Right cardiac atrium (tissue), 5 donors: ENCODE measurements around the gene CDK14. TPM values are rescaled to one million over a fixed set of nuclear protein-coding genes. Genes with fewer than 3 reads are reported as not detected.
A peak's percentile ranks its signal among the peaks of the same experiment; 100 is the strongest.

Experiments
- ATAC-seq, 2 donors: fragments of 200-7000 bp; cut with Tn5 transposase; one replicate each; pipeline versions ENCODE4 v1.8.0 to v1.9.1; 2020; ENCODE audit warnings: moderate library complexity in 2 of 2, mild to moderate bottlenecking in 1 of 2
- DNase-seq, 3 donors: peaks; one replicate each; pipeline ENCODE4 v3.0.0-alpha.2; 2020
- H3K27ac ChIP-seq: one replicate; pipeline ENCODE4 v1.5.1; 2013; ENCODE audit warnings: mild to moderate bottlenecking, low read length, control low read depth, moderate library complexity
- H3K27me3 ChIP-seq: one replicate; pipeline ENCODE4 v1.6.1; 2013; ENCODE audit not compliant: control insufficient read depth, insufficient read depth
- H3K4me1 ChIP-seq: one replicate; pipeline ENCODE4 v1.6.1; 2013; ENCODE audit warnings: low read length; ENCODE audit not compliant: control insufficient read depth, insufficient read depth
- H3K4me3 ChIP-seq: one replicate; pipeline ENCODE4 v1.5.1; 2013; ENCODE audit warnings: low read length, control low read depth
- H3K9me3 ChIP-seq: one replicate; pipeline ENCODE4 v1.6.1; 2013; ENCODE audit warnings: low read length; ENCODE audit not compliant: control insufficient read depth
- WGBS: extraction: QIAGEN DNeasy Blood & Tissue Kit; methylation state at CpG from one replicate; pipeline ENCODE4 v1.1.7; 2013; 5-methylcytosine and 5-hydroxymethylcytosine counted together
- intact Hi-C, 4 donors: fragments of 100-400 bp; cut with DNase I; formaldehyde crosslinking; loops; one replicate each; pipeline versions ENCODE4 v1.11.0 to v1.14.0; 2022 to 2023
- polyA plus RNA-seq: library from polyadenylated mRNA; stranded (reverse); fragments of 200-250 nt; gene quantifications from one replicate; pipeline ENCODE4 v1.2.3, GENCODE V29; 2013
- total RNA-seq, 4 donors: library from RNA; stranded (reverse); fragmentation: NEBNext Ultra II Directional; extraction: Animal tissue kit (Norgen Biotek cat#: 25700); gene quantifications; one replicate each; pipeline ENCODE4 v1.2.1, GENCODE V29; 2021
- donor health status: healthy with polysubstance abuse.
- donor health status: DM: no; HTN: yes; CAD: no.
- donor health status: DM: no; HTN: no; CAD: no.
- donor health status: DM: no; HTN: yes; CAD: no; lungs with severe emphysema.
- donor health status: DM: yes; HTN: yes; CAD: no.

CDK14 gene
- total and polyA plus RNA-seq, 5 donors = 10.7 to 93.1 (median 59.6) TPM

- Histone ChIP-seq H3K27ac (no peak overlapping the region), H3K4me3 (no peak overlapping the region), H3K9me3 (no peaks in the 10 kb centered on the region), H3K4me1 (no peaks in the 10 kb centered on the region), H3K27me3 (no peaks in the 10 kb centered on the region)
- WGBS = 79% methylated on average over 4 of the region's 4 CpGs
- DNase-seq = no peak
- no peak for ATAC-seq
- intact Hi-C loops = no loop called here
Measured at GRCh38 chr7:90736968-90737939, 141.1 kb downstream of the CDK14 start.

- no peaks in the 10 kb centered on the region for H3K9me3 ChIP-seq
- H3K4me3 ChIP-seq = no peak overlapping the region
- no peak overlapping the region for H3K27ac ChIP-seq
- ATAC-seq (no peak), DNase-seq (no peak)
- 65% methylated on average over 3 of the region's 3 CpGs for WGBS
- no peaks in the 10 kb centered on the region for H3K4me1 ChIP-seq
- intact Hi-C loops = no loop called here
- no peaks in the 10 kb centered on the region for H3K27me3 ChIP-seq
Measured at GRCh38 chr7:90738249-90738648, 142.1 kb downstream of the CDK14 start.

- no peaks in the 10 kb centered on the region for H3K9me3 ChIP-seq
- ATAC-seq (no peak), DNase-seq (no peak)
- intact Hi-C loops = no loop called here
- no peaks in the 10 kb centered on the region for H3K4me1 ChIP-seq
- H3K27me3 ChIP-seq = no peaks in the 10 kb centered on the region
- no peak overlapping the region for H3K27ac ChIP-seq
- WGBS = 68% methylated on average over 2 of the region's 2 CpGs
- H3K4me3 ChIP-seq = no peak overlapping the region
Measured at GRCh38 chr7:90739716-90740115, 143.6 kb downstream of the CDK14 start.

- intact Hi-C loops = no loop called here
- H3K27ac ChIP-seq = no peak overlapping the region
- no peaks in the 10 kb centered on the region for H3K4me1 ChIP-seq
- no peak overlapping the region for H3K4me3 ChIP-seq
- H3K27me3 ChIP-seq = no peaks in the 10 kb centered on the region
- H3K9me3 ChIP-seq = no peaks in the 10 kb centered on the region
- ATAC-seq (no peak), DNase-seq (no peak)
- 76% methylated on average over 3 of the region's 3 CpGs for WGBS
Measured at GRCh38 chr7:90740386-90740785, 144.3 kb downstream of the CDK14 start.

- intact Hi-C loops = no loop called here
- no peak overlapping the region for H3K4me3 ChIP-seq
- H3K27ac ChIP-seq = no peak overlapping the region
- no peaks in the 10 kb centered on the region for H3K4me1 ChIP-seq
- no peaks in the 10 kb centered on the region for H3K27me3 ChIP-seq
- no peaks in the 10 kb centered on the region for H3K9me3 ChIP-seq
- no peak for ATAC-seq
- DNase-seq = no peak
- WGBS = 47% methylated on average over 1 of the region's 1 CpG
Measured at GRCh38 chr7:90743626-90744025, 147.5 kb downstream of the CDK14 start.

- H3K27me3 ChIP-seq = no peaks in the 10 kb centered on the region
- intact Hi-C loops = no loop called here
- peaks cover 3% of the 10 kb centered on the region for H3K4me1 ChIP-seq
- no peak overlapping the region for H3K4me3 ChIP-seq
- 76% methylated on average over 1 of the region's 1 CpG for WGBS
- DNase-seq = no peak
- no peaks in the 10 kb centered on the region for H3K9me3 ChIP-seq
- H3K27ac ChIP-seq = no peak overlapping the region
- no peak for ATAC-seq
Measured at GRCh38 chr7:90747516-90747915, 151.4 kb downstream of the CDK14 start.

- intact Hi-C loops = no loop called here
- ATAC-seq = peak in 1 of 2 donors; percentile 33
- H3K9me3 ChIP-seq = no peaks in the 10 kb centered on the region
- peaks cover 3% of the 10 kb centered on the region for H3K4me1 ChIP-seq
- H3K4me3 ChIP-seq = no peak overlapping the region
- H3K27me3 ChIP-seq = no peaks in the 10 kb centered on the region
- no peak overlapping the region for H3K27ac ChIP-seq
- DNase-seq = no peak
Measured at GRCh38 chr7:90749262-90749661, 153.1 kb downstream of the CDK14 start.

GRCh38 chr7:90749774-90750173 lies 153.7 kb downstream of the CDK14 start:
- Histone ChIP-seq H3K4me3 (no peak overlapping the region), H3K27ac (no peak overlapping the region), H3K9me3 (no peaks in the 10 kb centered on the region), H3K27me3 (no peaks in the 10 kb centered on the region), H3K4me1 (peaks cover 3% of the 10 kb centered on the region)
- 48% methylated on average over 1 of the region's 1 CpG for WGBS
- intact Hi-C loops = no loop called here
- ATAC-seq (no peak), DNase-seq (no peak)

- intact Hi-C loops = no loop called here
- Histone ChIP-seq H3K9me3 (no peaks in the 10 kb centered on the region), H3K4me1 (peaks cover 3% of the 10 kb centered on the region), H3K27ac (no peak overlapping the region), H3K4me3 (no peak overlapping the region), H3K27me3 (no peaks in the 10 kb centered on the region)
- 84% methylated on average over 1 of the region's 1 CpG for WGBS
- DNase-seq (no peak), ATAC-seq (no peak)
Measured at GRCh38 chr7:90751595-90751994, 155.5 kb downstream of the CDK14 start.

- ATAC-seq = no peak
- peaks cover 3% of the 10 kb centered on the region for H3K4me1 ChIP-seq
- DNase-seq = no peak
- intact Hi-C loops = no loop called here
- 90% methylated on average over 1 of the region's 1 CpG for WGBS
- no peak overlapping the region for H3K27ac ChIP-seq
- H3K9me3 ChIP-seq = no peaks in the 10 kb centered on the region
- no peak overlapping the region for H3K4me3 ChIP-seq
- H3K27me3 ChIP-seq = no peaks in the 10 kb centered on the region
Measured at GRCh38 chr7:90752051-90752450, 155.9 kb downstream of the CDK14 start.

GRCh38 chr7:90755041-90755440 lies 158.9 kb downstream of the CDK14 start:
- Histone ChIP-seq H3K4me1 (no peaks in the 10 kb centered on the region), H3K4me3 (no peak overlapping the region), H3K27ac (no peak overlapping the region), H3K27me3 (no peaks in the 10 kb centered on the region), H3K9me3 (no peaks in the 10 kb centered on the region)
- DNase-seq = no peak
- ATAC-seq = no peak
- intact Hi-C loops = no loop called here
- 75% methylated on average over 3 of the region's 3 CpGs for WGBS
